Activated effector memory CD4-positive, alpha-beta T cell treated with Interleukin-2 at 50 U/mL for 16 hours (primary cell): ENCODE data around the gene CPNE5.

Source experiments
- DNase-seq: peaks from one replicate; pipeline ENCODE4 v3.0.0-alpha.2; 2020

Gene CPNE5

DNA sequence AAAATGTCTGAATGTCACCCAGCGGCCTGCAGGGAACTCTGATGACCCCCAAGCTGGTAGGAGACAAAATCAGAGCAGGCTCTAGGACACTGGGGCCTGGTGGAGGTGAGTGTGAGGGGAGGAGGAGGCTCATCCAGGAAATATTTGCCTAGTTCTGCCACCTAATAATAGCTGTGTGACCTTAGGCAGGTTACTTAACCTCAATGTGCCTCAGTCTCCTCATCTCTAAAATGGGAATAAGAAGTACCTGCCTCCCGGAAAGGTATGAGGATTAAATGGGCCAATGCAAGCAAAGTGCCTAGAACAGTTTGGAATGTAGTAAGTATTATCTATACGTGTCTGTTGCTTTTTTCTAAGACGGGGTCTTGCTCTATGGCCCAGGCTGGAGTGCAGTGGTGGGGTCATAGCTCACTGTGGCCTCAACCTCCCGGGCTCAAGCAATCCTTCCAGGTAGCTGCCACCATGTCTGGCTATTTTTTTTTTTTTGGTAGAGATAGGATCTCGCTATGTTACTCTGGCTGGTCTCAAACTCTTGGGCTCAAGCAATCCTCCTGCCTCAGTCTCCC, 81.2 kb downstream of the CPNE5 start:
- no peak for DNase-seq

GRCh38 chr6:36757206-36757605, 82.0 kb downstream of the CPNE5 start:
- no peak for DNase-seq

- no peak for DNase-seq
Measured at GRCh38 chr6:36756786-36757185, 82.5 kb downstream of the CPNE5 start.

GRCh38 chr6:36755435-36756348, 83.6 kb downstream of the CPNE5 start:
- peak; percentile 61 for DNase-seq

DNA sequence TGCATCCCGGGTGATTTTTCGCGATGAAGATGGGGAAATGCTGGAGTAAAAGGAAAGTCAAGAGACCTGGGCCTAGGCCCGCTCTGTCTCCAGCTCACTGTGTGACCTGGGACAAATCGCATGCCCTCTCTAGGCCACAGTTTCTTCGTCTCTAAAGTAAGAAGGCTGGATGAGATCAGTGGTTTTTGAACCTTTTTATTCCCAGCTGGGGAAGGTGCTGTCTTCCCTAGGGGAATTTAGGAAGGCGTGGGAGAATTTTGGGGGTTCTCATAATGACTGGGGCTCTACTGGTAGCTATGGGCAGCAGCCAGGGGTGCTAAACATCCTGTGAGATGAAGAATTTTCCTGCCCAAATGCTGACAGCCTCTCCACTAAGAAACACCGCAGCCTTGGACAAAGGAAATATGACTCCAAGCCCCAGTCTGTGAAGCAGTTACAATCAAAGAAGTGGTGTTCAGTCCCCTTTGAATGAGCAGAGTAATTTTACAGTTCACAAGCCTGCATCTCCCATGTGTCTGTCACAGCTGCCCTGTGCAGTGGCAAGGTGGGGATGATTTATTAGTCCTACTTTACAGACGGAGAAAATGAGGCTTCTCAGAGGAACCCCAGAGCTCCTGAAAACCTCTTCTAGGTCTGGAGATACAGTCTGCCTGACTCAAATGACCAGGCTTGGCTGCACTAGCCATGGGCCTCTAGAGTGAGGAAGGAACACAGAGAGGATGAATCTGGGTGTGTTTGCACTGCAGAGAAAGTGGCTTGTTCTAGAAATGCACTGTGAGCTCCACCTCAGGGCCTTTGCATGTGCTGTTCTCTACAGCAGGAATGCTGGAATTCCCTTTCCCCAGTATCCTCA, 84.4 kb downstream of the CPNE5 start:
- no peak for DNase-seq

- no peak for DNase-seq
Measured at GRCh38 chr6:36753671-36754405, 85.4 kb downstream of the CPNE5 start.

- no peak for DNase-seq
Measured at GRCh38 chr6:36752886-36753506, 86.2 kb downstream of the CPNE5 start.

- DNase-seq = no peak
Measured at GRCh38 chr6:36752187-36752885, 86.9 kb downstream of the CPNE5 start.

- no peak for DNase-seq
Measured at GRCh38 chr6:36751833-36752186, 87.4 kb downstream of the CPNE5 start.

GRCh38 chr6:36751091-36751490, 88.2 kb downstream of the CPNE5 start:
- DNase-seq = no peak

- DNase-seq = no peak
Measured at GRCh38 chr6:36749829-36750489, 89.3 kb downstream of the CPNE5 start.

GRCh38 chr6:36746251-36746650, 93.0 kb downstream of the CPNE5 start:
- DNase-seq = no peak

DNA sequence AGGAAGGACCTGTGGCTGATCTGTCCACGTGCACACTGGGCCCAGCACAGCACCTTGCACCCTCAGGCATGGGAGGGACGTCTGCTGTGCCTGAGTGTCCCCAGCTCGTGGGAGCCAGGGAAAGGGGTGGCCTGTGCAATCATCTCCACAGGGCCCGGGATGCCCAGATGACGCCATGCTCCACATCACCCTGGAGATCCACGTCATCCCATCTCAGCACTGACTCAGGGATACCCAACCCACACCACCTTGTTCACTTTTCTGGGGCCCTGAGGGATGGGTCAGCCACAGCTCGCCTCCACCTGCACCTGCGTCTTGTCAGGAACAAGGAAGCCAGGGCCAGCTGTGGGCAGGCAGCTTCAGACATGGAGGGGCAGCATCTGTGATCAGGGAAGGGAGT, 93.4 kb downstream of the CPNE5 start:
- no peak for DNase-seq

- no peak for DNase-seq
Measured at GRCh38 chr6:36745283-36745682, 94.0 kb downstream of the CPNE5 start.

GRCh38 chr6:36744304-36744673, 95.0 kb downstream of the CPNE5 start:
- no peak for DNase-seq

DNA sequence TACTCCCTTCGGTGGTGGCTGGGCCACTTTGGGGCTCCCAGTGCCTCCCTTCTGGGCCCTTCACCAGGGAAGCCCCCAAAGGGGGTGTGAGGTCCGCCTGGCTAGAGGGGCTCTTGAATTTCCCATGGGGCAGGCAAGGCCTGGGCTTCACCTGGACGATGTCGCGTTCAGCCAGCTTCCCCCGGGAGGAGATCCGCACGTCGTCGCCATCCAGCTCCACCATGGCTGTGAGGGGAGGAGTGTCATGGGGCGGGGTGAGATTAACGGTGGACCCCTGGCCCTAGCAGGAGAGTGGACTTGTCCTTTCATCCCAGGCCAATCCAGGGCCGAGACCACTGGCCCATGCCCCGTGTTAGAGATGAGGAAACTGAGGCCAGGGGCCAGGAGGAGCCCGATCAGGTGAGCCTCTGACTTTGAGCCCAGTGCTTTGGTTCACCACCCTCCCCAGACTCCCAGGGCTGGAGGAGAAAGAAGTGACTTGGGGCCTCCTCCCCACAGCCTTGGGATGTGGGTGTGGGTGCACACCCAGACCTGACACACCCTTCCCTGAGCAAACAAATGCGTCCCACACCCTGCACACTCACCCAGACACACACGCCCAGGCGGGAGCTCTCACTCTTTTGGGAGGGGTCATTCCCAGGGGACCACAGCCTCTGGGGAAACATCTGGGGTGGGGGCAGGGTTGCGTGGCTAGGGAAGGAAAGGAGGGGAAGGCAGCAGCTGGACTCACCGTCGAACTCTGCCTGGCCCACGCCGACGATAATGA, 95.5 kb downstream of the CPNE5 start:
- DNase-seq = no peak

DNA sequence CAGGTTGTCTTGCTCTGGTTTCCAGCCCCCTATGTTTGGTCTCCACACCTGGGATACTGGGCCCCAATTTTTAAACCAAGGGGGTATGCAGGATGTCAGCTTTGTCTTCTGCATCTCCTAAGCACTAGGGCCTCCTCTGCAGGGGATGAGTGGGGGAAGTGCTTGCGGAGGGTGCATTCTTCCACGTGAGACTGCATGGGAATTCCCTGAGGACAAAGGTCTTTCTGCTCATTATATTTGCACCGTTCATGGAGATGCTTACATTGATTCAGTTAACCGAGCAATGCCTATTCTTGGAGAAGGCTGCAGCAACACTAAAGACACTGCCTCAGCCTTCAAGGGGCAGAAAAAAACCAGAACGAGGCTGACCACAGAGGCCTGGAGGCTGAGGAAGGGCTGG, 96.2 kb downstream of the CPNE5 start:
- no peak for DNase-seq

DNA sequence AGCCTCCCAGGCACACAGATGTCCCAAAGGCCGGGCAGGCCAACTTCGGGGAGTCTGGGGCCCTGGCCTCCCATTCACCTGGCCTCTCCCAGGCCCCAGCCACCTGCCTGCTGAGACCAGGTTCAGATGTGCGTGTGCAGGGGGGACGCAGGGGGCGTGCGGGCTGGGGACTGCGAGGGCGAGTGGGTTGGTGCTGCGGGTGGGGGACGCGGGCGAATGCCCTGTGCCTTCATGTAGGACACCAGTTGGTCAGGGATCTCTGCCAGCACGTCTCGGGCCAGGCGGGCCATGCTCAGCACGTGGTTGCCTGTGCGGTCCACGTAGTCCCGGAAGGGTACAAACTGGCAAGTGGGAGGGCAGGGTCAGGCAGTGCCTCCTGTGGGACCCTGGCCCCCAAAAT, 97.1 kb downstream of the CPNE5 start:
- no peak for DNase-seq

GRCh38 chr6:36740818-36741179, 98.4 kb downstream of the CPNE5 start:
- DNase-seq = no peak

GRCh38 chr6:36739947-36740817, 99.1 kb downstream of the CPNE5 start:
- no peak for DNase-seq
